ENCODE data around the gene PPRC1.
A peak's percentile ranks its signal among the peaks of the same experiment; 100 is the strongest.

PPRC1 gene, protein sequence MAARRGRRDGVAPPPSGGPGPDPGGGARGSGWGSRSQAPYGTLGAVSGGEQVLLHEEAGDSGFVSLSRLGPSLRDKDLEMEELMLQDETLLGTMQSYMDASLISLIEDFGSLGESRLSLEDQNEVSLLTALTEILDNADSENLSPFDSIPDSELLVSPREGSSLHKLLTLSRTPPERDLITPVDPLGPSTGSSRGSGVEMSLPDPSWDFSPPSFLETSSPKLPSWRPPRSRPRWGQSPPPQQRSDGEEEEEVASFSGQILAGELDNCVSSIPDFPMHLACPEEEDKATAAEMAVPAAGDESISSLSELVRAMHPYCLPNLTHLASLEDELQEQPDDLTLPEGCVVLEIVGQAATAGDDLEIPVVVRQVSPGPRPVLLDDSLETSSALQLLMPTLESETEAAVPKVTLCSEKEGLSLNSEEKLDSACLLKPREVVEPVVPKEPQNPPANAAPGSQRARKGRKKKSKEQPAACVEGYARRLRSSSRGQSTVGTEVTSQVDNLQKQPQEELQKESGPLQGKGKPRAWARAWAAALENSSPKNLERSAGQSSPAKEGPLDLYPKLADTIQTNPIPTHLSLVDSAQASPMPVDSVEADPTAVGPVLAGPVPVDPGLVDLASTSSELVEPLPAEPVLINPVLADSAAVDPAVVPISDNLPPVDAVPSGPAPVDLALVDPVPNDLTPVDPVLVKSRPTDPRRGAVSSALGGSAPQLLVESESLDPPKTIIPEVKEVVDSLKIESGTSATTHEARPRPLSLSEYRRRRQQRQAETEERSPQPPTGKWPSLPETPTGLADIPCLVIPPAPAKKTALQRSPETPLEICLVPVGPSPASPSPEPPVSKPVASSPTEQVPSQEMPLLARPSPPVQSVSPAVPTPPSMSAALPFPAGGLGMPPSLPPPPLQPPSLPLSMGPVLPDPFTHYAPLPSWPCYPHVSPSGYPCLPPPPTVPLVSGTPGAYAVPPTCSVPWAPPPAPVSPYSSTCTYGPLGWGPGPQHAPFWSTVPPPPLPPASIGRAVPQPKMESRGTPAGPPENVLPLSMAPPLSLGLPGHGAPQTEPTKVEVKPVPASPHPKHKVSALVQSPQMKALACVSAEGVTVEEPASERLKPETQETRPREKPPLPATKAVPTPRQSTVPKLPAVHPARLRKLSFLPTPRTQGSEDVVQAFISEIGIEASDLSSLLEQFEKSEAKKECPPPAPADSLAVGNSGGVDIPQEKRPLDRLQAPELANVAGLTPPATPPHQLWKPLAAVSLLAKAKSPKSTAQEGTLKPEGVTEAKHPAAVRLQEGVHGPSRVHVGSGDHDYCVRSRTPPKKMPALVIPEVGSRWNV (N-terminal part only)

DNA sequence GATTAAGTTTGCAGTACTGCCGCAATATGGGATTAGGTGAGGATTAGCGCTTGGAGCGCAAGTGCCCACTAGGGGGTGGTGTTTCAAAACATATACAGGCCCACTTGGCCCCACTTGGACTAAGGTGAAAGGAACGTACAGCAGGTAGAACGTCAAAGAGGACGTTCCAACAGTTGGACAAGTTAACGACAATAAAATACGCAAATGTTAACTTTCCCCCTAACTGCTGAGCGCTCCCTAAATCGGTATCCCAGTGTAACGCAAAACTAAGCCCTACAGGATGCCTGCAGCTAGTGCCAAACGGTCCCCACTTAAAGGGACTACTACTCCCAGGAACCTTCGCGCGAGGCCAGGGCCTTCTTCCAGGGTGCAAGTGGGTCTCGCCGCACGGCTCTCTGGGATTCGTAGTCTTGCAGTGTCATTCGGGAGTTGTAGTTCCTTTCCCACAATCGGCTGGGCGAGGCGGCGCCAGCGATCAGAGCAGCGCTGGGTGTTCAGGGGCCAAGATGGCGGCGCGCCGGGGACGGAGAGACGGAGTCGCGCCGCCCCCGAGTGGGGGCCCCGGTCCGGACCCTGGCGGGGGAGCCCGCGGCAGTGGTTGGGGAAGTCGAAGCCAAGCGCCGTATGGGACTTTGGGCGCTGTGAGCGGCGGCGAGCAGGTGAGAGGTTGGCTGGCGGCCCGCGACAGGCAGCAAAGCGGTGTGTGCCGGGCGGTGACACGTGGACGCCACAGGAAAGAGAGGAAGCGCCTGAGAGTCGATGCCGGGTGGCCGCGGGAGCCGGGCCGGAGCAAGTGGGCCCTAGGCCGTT, at the start of gene PPRC1:
Gene PPRC1, plus strand, starts transcription at position 478 of the 810 bp plus-strand sequence. Its CDS starts 29 bp downstream, at position 507.
- DNase-seq, result peak; percentile 92

DNA sequence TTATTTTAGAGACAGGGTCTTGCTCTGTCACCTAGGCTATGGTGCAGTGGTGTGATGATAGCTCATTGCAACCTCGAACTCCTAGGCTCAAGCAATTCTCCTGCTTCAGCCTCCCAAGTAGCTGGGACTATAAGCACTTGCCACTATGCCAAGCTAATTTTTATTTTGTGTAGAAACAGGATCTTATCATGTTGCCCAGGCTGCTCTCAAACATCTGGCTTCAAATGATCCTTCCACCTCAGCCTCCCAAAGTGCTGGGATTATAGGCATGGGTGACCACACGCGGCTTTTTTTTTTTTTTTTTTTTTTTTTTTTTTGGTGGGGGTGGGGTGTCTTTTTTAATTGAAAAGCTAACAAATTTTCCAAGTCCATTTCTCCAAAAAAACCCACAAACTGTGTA, 49.3 kb upstream of the PPRC1 start:
- no peak for DNase-seq

DNA sequence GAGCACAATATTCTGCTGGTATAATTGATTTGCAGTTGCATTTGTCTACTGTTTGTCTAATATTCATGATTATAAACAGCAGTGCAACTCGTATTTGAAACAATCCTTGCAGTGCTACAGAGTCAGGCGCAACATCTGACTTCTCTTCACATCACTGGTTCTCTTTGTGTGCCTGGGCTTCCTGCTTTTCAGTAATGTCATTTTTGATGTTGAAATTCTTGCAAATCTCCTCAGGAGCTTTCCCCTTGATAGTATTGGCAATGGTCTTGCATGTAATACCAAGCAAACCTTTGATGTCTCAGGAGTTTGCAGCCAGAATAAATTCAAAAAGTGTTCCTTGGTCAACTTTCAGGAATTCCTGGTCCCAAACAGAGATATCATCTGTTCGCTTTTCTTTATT, 47.5 kb upstream of the PPRC1 start:
- no peak for DNase-seq

DNA sequence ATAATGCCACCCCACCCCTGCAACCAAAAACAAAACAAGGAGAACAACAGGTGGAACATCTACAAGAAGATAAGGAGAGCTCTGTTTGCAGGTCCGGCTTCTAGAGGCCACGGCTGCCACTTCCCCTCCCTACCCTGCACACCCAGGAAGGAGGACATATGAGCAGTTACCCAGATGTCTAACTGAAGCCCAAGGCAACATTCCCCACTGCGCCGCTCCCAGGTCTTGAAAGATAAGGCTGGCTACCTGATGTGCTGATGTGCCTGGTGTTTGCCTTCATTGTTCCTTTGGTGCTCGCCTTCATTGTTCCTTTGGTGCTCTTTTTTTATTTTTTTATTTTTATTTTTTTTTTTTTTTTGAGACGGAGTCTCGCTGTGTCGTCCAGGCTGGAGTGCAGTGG, 46.6 kb upstream of the PPRC1 start:
- no peak for DNase-seq

DNA sequence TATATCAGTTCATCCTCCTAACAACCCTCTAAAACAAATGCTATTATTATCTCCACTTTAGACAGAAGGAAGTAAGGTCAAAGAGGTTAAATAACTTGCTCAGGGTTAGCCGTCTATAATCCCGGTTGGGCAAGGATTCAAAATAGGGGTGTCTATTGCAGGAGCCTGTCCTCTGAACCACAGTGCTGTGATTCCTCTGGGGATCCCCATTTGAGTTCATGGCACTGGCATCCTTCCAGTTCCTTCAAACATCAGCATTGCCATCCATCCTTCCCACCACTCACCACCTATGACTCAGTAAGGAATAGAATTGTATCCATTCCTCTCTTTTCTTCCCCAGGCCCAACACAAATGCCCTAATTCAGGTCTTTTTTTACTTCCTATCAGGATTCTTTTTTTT, 42.1 kb upstream of the PPRC1 start:
- no peak for DNase-seq

DNA sequence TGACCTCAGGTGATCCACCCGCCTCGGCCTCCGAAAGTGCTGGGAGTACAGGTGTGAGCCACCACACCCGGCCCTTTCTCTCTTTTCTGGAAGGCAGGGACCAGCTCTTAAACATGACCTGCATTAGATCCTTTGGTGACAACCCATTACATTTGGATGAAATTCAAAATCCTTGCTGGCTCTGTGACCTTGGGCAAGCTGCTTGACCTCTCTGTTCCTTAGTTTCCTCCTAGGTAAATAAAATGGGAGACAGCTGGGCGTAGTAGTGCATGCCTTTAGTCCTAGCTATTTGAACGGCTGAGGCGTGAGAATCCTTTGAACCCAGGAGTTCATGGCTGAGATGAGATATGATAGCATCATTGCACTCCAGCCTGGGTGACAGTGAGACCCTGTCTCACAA, 36.4 kb upstream of the PPRC1 start:
- DNase-seq, result no peak

DNA sequence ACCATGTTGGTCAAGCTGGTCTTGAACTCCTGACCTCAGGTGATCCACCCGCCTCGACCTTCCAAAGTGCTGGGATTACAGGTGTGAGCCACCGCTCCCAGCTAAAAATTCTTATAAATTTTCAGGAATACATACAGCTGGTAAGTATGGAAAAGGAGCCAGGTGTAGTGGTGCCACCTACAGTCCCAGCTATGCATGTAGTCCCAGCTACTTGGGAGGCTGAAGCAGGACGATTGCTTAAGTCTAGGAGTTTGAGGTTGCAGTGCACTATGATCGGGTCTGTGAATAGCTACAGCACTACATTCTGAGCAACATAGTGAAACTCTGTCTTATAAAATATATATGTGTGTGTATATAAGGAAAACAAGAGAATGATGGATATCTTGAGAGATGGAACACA, 31.7 kb upstream of the PPRC1 start:
- DNase-seq, result no peak

DNA sequence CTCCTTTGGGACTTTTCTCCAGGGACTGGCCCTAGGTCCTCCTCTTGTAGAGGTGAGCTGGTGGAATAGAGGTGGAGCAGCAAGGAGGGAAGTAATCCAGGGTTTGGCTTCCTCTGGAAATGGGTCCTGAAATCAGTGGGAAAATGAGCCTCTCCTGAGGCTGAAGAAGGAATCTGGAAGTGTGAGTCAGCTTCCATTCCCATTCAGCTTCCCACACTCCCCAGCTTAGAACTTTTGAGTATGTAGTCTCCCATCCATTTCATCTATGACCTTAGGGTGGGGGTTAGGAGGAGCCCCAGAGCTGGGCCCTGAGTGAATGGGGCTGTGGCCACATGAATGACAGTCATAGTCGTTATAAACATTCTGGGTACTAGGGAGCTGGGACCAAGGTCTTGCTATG, 30.4 kb upstream of the PPRC1 start:
- DNase-seq, result no peak

DNA sequence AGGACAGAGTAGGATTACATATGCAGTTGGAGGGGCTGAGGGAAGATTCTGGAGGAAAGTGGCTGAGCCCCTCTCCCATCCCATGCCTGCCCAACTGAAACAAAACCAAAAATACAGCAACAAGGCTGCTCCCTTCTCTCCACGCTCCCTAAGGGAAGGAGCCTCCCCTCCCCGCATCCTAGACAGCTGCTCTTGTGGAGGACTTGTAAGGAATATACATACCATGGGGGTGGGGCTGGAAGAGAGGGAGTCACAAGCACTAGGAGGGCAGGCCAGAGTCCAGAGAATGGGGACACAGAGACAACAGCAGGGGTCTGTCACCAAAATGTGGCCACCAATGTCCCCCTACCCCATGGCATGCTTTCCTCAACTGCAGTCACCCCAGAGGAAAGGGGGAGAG, 25.8 kb upstream of the PPRC1 start:
- no peak for DNase-seq

DNA sequence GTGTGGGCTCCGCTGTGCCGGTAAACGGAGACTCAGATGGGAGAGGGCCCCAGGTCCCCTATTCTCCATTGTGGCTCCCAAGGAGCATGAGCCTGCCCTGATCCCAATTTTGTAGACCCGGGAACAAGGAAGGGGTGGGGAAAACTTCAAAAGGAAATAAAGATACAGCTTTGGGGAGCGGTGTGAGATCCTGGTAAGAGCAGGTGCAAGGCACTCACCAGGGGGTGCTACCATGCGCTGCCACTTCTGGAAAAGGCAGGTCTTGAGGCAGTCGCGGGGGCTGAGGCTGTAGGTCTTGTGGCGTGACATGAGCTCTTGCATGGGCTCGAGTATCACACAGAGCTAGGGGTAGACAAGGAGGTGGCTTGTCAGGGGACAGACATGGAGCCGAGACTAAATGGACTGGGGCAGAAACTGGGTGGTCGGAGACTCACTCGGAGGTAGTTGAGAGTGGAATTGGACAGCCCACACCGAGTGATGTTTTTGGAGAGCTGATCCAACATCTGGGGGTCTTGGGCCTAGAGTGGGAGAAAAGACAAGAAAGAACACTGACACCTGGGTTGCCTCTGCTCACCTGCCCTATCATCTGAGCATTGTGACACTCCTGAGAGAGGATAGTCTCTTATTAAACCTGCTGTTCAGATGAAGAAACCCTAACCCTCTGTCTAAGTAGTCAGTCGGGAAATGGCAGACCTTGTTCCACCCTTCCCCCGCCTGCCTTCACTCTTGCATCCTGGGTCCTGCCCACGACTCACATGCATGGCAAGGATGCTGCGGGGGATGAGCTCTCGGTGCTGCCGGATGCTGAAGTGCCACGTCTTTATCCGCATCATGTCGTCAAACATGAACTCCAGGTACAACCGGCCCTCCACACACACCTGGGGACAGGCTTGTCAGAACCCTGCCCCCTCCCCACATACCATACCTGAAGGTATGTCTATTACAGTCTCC, 23.4 kb upstream of the PPRC1 start:
- no peak for DNase-seq

DNA sequence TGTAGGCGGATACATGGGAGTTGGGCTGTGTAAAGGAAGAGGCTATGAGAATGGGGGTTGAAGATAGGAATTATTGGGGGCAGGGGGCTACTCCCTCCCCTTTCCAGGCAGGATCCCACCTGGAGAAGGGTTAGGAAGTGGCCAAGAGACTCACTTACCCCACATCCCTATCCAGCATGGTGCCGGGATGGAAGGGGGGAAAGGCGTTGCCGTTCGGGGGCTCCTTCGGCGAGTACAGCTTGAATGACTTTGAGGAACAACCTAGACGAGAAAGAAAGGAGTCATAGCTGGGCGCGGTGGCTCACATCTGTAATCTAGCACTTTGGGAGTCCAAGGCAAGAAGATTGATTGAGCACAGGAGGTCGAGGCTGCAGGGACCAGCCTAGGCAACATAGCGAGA, 21.6 kb upstream of the PPRC1 start:
- DNase-seq, result no peak

DNA sequence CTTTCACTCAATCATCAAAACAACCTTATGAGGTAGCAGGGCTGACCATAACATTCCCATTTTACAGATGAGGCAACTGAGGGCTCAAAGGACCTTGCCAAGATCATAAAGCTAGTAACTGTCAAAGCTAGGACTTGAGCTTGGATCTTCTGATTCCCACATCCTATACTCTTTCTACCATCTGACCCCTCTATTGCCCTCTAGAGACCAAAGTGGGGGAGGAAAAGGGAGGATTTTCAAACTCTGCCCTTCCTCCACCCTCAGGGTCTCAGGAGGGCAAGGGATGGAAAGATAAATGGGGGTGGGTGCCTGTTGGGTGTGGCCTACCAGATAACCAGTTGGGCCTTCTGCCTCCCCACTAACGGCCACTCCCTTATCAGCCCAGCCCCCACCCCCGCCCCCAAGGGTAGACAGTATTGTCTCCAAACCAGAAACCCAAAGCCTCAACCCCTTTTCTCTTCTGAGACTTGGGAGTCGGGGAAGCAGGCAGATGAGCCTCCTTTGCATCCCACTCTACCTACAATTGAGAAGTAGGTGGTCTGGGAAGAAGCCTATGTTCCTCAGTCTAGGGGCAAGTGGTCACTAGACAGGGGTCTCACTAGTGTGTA, 20.5 kb upstream of the PPRC1 start:
- DNase-seq, result no peak

DNA sequence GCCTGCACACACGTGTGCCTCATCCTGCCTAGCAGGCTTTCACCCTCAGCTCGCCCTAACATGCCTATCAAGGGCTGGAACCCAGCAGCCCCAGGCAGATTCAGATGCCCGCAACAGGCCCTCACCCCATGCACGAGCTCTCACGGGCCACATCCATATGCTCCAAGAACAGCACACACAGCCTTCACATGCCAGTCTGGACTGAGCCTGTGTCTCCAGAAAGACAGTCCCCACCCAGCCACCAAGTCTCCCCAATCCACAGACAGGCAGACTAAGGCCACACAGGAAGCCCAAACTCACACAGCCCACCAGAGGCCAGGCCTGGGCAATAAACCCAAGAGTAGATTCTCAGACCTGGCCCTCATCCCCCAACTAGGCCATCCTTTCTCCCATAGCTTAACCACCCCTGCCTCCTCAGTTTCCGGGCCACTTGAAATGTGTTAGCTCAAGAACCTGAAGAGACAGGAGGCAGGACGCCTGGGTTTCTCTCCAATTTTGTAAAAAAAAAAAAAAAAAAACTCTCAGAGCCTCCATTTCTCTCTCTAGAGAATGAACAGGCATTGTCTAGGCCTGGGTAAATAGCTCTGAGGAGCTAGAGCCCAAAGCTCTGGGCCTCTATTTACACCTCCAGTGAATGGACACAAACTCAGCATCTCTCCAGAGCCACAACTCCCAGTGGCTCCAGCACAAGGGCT, 19.4 kb upstream of the PPRC1 start:
- no peak for DNase-seq

DNA sequence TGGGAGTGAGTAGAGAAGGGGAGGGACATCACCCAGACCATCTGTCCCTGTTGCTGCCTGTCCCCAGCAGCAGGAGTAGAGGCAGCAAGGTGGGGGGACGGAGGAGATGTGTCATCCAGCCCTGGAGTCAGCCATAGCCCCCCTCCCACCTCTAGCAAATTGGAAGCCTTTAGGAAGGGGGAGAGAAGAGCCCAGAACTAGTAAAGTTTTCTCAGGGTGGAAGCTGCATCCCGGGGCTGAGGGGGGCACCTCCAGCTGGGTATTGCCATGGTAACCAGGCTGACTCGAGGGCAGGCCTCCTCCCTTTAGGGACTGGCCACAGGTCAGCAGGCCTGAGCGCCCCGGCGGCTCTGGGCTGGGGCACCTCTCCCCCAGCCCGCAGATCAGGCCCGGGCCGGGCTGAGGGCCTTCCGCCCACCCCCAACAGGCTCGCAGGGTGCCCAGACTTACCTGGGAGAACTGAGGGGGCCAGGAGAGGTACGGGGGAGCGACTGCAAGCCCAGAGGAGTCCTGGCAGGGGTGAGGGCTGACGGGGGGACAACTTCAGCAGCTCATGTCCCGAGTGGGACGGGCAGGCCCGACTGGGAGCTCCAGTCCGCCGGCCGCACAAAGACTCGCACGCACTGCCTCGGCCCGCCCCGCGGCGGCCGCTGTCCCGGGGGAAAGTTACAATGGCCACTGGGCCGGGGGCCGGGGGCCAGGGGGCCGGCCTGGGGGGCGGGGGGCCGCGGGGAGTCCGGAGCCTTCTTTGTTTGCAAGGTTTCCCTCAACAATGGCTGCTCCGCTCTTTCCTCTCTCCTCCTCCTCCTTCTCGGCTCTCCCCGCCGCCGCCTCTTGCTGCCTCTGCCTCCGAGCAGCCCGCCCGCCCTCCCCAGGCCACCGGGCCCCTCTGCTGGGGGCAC, 18.6 kb upstream of the PPRC1 start:
- DNase-seq, result no peak

DNA sequence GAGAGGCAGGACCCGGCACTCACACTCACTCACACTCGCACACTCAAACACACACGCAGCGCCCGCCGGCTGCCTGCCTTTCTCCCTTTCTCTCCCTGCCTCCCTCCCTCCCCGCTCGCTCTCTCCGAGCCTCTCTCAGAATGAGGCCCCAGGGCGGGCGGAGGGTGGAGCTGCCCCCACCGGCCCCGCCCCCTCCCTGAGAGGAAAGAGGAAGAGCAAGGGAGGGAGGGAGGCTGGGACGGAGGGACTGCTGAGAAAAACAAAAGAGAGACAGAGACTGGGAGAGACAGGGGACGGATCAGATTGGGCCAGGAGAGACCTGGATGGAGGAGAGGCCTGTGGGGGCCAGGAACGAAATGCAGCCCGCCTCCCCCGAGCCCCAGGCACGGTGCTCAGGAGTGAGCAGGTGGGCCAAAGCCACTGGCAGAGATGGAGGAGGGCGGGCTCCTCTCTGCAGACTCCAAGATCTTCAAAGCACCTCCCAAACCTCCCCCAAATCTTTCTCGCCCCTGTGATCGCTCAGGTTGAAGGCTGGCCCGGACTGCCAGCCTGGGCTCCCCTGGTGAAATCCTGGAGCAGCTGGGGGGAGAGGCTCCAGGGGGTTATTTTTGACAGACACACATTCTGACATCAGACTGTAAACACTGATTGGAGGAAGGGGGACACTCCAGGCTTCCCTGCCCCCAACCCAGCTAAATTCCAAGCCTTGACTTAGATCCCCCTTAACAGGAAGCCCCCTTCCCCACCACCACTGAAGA, 17.8 kb upstream of the PPRC1 start:
- no peak for DNase-seq

DNA sequence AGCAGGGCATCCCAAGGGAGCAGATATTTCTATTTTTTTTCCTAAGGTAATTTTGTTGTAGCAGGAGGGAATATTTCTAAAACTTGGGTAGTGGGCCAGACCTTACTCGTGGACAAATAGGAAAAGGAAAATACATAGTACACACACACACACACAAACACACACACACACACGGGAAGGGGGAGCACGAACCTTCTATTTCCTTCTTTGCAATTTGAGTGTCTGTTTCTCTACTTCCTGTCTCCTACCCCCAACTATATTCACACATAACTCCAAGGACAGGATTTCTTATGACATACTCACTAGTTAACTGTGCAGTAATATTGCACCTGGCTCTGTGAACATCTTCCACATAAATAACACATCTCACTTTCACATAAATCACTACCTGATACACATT, 17.1 kb upstream of the PPRC1 start:
- DNase-seq, result no peak

DNA sequence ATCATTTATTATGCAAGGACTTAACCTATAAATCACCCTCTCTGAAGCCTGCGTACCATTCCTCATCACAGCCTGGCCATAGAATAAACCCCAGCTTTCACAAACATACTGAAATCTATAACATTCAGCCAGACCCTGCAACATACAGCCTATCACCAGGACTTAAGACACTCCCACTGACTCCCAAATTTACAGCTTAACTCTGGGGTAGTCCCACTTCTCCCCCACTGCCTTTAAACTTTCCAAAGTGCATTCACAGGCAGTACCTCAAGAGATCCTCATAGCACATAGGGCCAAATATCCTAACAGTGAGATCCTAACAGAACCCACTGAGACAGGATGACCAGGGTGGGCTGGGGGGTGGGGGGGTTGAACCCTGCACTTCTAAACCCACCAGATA, 16.2 kb upstream of the PPRC1 start:
- no peak for DNase-seq
